ENCODE results near the gene CD47. TPM values are rescaled to one million over a fixed set of nuclear protein-coding genes. Genes with fewer than 3 reads are reported as not detected.
A peak's percentile ranks its signal among the peaks of the same experiment; 100 is the strongest.

Gene CD47
- total RNA-seq, 1 experiment from 2014 or later, result 62.0 TPM

DNA sequence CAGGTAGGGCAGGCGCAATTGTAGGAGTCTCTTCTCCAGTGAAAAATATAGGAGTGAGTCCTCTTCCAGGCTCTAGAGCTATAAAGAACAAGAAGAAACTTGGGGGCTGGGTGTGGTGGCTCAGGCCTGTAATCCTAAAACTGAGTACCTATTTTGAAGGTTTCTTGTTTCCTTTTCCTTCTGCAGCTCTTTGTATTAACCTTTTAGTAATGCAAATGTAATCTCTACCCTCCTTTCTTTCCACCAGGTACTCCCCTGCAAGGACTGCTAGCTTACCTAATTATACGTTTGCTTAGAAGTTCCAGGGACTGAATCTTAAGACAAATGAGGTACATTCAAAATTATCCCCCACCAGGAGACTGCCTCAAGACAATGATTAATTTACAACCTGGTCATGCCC lies 75.9 kb downstream of the CD47 start:
- DNase-seq (ENCODE audit: low read depth), result no peak

GRCh38 chr3:108013141-108014055 lies 77.4 kb downstream of the CD47 start:
- DNase-seq (ENCODE audit: low read depth), result no peak

- DNase-seq (ENCODE audit: low read depth), result no peak
These were observed 78.5 kb downstream of the CD47 start for GRCh38 chr3:108012304-108012703.

- DNase-seq (ENCODE audit: low read depth), result no peak
These were observed 79.2 kb downstream of the CD47 start for GRCh38 chr3:108011616-108012015.

GRCh38 chr3:108008931-108009639 lies 81.7 kb downstream of the CD47 start:
- peak; percentile 95 for DNase-seq (ENCODE audit: low read depth)

DNA sequence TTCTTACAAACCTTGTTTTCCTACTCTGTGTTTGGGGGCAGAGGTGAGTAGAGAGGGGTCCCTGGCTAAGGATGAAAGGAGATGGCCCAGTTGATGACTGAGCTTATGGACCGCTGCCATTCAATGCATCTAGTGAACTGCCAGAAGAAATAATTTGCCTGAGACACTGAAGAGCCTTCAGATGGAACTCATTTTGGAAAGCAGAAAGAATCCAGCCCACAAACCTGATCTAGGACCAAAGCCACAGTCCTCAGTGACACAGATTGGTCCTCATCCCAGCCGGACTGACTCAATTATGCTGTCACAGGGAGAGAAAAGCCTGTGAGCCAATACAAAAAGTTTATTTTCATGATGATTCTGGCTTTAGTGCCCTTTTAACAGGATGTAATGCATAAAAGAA lies 82.7 kb downstream of the CD47 start:
- no peak for DNase-seq (ENCODE audit: low read depth)

DNA sequence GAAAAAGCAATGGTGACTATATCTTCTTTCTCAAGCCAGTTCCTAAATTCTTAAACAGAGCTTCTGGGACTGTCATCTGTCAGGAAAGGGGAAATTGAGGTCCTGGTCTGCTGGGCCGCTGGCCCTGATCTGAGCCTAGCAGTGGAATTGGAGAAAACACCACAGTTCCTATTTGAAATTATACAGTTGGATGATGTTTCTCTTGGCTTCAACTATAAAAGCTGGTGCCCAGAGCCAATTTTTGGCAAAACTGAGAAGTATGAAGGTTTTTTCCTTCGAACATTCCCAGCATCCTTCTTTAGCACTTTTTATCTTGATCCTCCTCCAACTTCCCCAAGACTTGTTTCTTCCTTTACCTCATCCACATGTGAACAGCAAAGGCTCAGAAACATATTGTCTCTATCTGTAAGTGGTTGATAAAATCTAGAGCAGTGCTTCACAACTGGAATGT lies 83.9 kb downstream of the CD47 start:
- DNase-seq (ENCODE audit: low read depth), result no peak

DNA sequence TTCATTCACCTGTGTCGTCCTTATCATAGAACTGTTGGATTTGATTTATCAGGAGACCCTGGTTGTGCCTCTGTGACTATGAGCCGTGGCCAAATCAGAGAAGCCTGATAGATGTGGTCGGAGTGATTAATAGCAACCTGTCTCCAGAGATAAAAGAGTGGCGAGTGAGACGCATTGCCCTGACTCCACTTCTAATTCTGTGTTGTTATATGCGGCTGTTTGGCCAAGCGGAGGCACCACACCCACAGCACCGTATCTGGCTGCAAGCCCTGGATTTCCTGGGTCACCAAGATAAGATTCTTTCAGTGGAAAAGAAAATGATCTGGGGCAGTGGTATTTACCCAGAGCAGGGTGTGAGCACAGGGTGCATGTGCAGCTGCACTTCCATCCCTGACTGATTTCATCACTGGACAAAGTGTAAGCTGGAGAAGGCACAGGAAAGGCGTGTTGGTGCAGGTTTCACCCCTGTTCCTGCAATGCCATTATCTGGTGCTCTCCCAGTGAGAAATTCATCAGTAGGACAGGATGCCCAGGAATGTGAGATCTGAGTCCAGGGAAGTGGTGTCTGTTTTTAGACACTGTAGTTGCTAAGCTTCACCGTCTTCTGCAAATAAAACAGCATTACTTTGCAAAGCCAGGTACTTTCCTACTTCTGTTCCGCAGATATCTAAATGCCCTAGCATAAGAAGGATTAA lies 84.6 kb downstream of the CD47 start:
- no peak for DNase-seq (ENCODE audit: low read depth)

GRCh38 chr3:108004647-108005046 lies 86.2 kb downstream of the CD47 start:
- DNase-seq (ENCODE audit: low read depth), result no peak

DNA sequence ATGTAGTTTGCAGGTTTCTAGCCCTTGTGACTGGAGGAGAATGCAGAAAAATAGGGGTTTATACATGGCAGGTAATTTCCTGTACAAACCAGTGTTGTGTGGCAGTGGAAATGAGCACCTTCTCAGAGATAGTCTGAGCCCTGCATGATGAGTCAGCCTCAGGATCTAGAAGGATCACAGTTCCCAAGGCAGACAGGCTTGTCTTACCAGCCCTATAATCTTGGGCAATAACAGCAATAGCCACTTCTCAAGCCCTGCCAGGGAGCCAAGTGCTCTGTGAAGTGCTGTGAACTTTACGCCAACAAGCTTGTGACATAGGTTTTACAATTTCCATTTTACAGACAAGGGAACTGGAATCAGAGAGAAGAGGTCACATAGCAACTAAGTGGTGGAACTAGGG lies 89.4 kb downstream of the CD47 start:
- DNase-seq (ENCODE audit: low read depth), result peak; percentile 59

DNA sequence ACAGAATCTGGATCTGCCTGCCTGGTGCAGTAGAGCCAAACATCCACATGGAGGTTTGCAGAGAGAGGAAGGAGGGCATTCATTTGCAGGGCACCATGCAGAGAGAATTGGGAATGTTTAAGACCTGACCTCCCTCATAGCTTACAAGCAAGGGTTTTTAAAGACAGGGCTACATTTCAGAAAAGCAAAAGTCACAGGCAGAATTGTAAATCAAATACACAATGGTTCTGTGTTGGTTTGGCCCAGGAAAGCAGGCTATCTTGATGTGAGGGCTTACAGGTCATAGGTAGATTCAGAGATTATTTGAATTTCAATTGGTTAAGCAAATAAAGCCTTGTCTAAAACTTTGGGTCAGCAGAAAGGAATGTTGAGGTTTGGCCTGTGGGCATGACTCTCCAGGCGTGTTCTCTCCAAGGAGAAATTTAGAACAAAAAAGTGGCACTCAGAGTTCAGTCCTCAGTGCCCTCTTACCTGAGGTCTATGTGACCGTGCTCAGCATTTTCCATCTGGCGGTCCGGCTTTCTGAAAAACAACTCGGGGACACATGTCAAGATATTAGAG lies 91.5 kb downstream of the CD47 start:
- peak; percentile 85 for DNase-seq (ENCODE audit: low read depth)

DNA sequence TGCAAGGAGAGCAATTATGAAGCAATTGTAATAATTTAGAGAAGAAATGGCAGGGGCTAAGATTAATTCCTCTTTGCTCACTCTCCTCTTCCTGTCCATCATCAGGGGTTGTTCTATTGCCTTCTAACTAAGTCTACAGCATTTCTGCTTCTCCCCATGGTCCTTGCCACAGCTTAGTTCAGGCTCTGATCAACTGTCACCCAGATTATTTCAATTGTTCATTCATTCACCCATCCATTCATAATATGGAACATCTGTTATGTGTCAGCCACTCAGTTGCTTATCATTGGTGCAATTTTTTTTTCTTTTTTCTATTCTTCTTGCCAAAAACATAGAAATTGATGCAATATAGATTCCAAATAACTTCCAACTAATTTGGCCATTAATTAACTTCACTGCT lies 93.2 kb downstream of the CD47 start:
- DNase-seq (ENCODE audit: low read depth), result no peak

DNA sequence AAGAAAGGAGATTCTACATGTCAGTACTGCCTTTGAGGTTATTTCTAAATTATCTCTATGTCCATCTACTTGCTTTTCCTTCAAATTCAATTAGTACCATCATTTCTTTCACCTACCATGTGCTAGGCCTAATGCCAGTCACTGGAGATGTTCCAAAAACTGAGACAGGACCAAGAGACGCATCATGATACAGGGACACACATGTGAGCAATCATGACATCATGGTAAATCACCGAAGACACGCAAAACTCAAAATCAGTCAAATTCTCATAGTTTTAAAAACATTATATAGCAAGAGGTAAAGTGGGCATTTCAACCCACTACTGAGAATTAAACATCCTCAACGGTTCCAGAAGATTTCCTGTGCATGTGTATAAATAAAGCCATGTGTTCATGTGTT lies 95.0 kb downstream of the CD47 start:
- DNase-seq (ENCODE audit: low read depth), result no peak

DNA sequence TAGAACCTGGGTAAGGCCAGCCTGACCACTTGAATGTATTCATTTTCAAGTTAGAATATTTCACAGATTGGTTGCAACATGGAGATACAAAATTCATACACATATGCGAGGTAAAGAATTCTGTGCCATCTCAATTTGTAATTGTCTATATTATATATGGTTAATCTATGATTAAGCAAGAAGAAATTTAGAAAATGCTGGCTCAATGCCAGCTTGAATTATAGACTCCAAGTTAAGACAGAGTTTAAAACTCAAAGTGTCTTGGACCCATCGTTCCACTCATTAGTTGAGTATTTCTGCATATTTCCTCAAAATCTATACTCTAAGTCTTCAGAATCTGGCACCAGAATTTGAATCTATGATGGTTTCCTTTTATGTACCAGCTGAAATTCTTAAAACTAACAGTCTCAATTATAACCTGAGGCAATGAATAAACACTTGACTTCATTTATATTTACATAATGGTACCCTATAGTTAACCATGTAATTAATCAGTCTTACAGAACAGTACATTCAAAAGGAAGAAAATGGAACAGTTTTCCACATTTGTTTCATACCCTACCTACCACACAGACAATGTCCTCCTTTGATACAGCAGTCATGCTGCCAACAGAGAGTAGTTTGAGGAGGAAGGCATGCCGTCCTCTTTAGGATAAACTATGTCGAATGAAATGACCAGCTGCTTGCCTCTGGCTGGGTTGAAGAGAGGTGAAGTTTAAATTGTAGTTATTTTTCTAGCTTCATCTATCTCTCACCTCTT lies 95.7 kb downstream of the CD47 start:
- no peak for DNase-seq (ENCODE audit: low read depth)

- no peak for DNase-seq (ENCODE audit: low read depth)
These were observed 96.7 kb downstream of the CD47 start for GRCh38 chr3:107994181-107994580.

GRCh38 chr3:107993771-107994170 lies 97.1 kb downstream of the CD47 start:
- DNase-seq (ENCODE audit: low read depth), result no peak

Other genes starting within 250 kb of the CD47 start
- 83.1 and 84.1 TPM in 2 replicates for gene IFT57, start 131.4 kb upstream of the CD47 start, total RNA-seq (2014; rRNA removed; shearing (Covaris generic))
- gene HHLA2, start 205.5 kb upstream of the CD47 start, total RNA-seq (2014; rRNA removed; shearing (Covaris generic)), result not detected in 2 replicates